Hepatocyte (in vitro differentiated cells): ENCODE results near the gene MYOT.

Source experiments
- EZH2 ChIP-seq: fragments of 200-600 bp; sonication (generic); IDR thresholded peaks from 2 replicates; pipeline ENCODE4 v1.6.1; 2016; ENCODE audit warnings: antibody characterized with exemption, mild to moderate bottlenecking, borderline replicate concordance
- EZH2phosphoT487 ChIP-seq: fragments of 200-600 bp; sonication (generic); IDR thresholded peaks from one replicate; pipeline ENCODE4 v1.6.1; 2018; ENCODE audit warnings: antibody characterized with exemption, mild to moderate bottlenecking, low read depth, moderate library complexity; ENCODE audit not compliant: unreplicated experiment, severe bottlenecking
- TF ChIP-seq, protein P1 (sequence below): fragments of 200-600 bp; sonication (generic); IDR thresholded peaks from 2 replicates; pipeline ENCODE4 v1.5.1; 2016; ENCODE audit warnings: antibody characterized with exemption, mild to moderate bottlenecking; ENCODE audit not compliant: poor library complexity

DNA sequence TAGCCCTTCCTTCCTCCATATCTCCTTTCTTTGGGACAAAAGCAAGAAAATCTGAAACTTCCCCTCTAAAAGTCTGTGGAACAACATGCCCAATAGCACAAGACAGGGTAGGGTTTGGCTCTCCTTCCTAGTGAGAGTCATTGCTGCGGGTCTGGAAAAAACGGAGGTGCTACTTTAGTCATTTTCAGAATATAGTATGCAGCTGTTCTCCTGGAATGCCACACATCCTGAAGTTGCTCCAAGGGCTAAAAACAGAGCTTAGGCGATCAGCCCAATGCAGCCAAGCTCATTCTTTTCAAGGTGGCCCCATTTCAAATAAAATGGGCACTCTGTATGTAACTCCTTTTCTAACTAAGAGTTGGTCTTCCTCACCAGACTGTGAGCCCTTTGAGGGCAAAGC is 39.5 kb upstream of the MYOT start:
- TF ChIP-seq, protein P1, sequence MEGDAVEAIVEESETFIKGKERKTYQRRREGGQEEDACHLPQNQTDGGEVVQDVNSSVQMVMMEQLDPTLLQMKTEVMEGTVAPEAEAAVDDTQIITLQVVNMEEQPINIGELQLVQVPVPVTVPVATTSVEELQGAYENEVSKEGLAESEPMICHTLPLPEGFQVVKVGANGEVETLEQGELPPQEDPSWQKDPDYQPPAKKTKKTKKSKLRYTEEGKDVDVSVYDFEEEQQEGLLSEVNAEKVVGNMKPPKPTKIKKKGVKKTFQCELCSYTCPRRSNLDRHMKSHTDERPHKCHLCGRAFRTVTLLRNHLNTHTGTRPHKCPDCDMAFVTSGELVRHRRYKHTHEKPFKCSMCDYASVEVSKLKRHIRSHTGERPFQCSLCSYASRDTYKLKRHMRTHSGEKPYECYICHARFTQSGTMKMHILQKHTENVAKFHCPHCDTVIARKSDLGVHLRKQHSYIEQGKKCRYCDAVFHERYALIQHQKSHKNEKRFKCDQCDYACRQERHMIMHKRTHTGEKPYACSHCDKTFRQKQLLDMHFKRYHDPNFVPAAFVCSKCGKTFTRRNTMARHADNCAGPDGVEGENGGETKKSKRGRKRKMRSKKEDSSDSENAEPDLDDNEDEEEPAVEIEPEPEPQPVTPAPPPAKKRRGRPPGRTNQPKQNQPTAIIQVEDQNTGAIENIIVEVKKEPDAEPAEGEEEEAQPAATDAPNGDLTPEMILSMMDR = no peak
- TF ChIP-seq EZH2 (no peak), EZH2phosphoT487 (no peak)
